HK-2 (cell line): ENCODE measurements around the gene ZNF362.

Experiments
- DNase-seq: peaks from one replicate; pipeline ENCODE4 v3.0.0-alpha.2; 2018; ENCODE audit not compliant: unreplicated experiment

ZNF362 gene

GRCh38 chr1:33343539-33343938, 87.2 kb downstream of the ZNF362 start:
- DNase-seq, result no peak

DNA sequence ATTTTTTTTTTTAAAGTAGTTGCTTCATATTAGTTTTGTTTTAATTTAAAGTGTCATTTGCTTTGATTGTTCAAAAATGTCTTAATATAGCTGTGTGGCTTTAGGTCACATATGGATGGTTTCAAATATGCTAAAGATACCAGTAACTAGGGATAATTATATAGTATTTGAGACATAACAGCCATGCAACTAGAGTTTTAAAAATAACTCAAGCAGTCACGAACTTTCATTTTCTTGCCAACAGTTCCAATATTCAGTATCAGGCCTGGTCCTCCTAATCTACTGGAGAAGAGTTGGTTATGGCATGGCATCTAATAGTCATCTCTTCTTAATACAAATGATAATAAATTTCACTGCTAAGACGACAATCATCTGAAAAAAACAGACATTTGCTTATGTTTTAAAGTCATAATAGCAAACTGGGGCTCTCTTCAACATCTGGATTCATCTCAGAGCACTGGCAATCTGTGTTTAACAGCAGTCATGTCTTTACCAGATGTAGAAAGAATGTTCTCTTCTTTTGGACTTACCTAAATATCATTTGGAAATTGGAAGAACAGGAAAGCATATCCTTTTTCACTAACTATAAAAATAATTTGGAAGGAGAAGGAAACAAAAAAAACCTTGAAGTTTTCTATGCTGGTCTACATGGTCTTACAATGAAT, 88.7 kb downstream of the ZNF362 start:
- DNase-seq, result no peak

DNA sequence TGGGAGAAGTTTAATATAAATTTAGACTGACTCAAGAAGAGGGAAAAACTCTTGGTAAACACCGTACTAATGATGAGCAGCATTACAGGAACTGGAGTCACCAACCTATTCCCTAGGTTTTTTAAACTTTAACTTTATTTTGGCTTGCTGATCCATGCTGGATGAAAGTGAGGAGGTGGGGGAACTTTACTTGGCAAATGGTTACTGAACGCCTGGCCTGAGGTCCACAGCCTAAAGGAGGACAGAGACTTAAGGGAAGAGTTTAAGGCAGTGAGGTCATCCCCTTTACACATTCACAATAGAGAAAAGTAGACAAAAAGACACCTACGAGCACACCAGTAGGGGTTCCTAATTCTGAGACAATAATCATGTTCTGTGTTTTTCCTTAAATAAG, 90.2 kb downstream of the ZNF362 start:
- DNase-seq, result no peak

DNA sequence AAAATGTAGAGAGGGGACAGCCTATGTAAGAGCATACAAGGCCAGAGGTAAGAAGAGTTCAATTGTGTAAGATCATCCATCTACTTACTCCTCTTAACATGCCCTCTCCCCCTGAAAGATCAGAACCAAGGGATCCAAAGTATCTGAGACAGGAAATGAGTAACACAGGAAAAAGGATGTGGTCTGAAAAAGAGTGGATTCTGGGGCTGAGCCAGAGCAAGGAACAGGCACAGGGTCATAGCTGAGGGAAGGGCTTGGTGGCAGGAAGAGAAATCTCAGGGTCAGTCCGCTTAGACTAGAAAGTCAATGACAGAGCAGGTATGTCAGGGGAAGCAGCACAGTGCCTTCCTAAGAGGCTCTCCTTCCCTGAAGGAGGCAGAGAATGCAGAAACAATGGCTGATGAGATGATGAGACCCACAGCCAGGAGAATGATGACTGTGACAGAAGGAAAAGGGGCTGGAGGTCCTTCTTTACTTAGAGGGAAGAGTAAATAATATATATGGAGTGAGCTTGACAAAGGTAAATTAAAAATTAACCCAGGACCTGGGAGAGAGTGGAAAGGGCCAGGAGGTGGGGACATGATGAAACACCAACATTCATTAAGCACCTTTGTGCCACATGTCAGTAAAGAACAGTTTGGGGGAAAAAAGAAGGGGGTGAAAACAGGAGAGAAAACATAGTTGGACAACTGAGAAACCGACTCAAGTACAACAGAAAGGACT, 90.8 kb downstream of the ZNF362 start:
- peak; percentile 83 for DNase-seq

DNA sequence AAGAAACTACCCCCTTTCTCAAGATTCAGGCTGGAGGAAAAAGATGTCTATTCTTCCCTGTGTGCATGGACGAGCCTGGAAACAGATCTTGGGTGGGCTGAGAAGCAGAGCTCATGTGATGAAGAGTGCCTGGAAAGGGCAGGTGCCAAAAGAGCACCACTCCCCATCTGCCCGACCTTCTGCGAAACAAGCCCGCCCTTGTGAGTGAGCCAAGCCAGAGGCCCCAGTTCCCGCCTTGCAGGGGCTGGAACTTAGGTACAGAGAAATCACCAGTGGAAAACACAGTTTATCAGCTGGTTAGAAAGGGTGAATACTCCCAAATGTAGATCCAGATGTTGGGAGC, 91.3 kb downstream of the ZNF362 start:
- no peak for DNase-seq

DNA sequence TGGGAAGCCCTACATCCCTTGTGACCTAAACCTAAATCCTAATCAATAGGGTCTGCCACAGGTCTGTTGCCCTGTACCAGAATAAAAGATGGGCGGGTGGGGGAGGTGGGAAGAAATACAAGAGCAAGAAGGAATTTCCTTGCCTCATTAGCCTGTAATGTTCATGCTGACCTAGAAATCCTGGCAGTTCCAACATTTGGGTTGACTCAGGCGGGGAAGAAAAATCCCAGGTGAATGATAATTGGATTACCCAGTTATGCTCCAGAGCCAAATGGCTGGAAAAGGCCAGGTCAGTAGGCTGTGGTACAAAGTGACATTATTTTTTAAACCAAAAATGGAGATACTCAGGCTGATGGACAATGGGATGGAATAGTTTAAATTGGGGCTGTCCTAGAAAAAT, 91.9 kb downstream of the ZNF362 start:
- DNase-seq, result no peak

- DNase-seq, result no peak
These were observed 92.4 kb downstream of the ZNF362 start for GRCh38 chr1:33348676-33349080.

DNA sequence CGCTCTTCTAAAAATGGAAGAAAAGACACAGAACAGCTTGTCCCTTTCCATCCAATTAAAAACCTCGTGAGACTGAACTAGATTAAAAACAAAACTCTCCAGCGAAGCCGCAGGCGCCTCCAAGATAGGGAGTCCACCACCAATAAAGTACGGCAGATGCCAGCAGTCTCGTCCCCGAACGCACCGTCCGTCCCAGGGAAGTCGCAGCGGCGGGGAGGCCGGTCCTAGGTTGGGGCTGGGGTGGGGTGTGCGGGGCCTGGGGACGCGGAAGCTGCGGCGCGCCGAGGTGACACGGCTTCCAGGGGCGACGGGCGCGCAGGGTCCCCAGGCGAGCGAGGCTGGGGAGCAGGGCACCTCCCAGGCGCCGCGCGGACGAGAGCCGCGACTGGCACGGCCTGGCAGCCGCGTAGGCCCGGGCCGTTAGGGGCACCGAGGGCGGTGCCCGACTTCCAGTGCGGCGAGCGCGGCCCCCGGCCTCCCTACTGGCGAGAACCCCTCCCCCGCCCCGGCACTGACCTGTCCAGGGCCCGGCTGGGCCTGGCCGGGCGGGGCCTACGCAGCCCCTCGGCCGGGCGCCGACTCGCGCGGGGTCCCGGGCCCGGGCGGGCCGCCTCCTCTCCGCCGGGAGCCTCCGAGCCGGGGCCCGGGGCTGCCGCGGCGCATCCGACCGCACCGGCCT, 92.9 kb downstream of the ZNF362 start:
- DNase-seq, result no peak

GRCh38 chr1:33349778-33350610, 93.7 kb downstream of the ZNF362 start:
- peak; percentile 88 for DNase-seq
